Measurements from ENCODE around the gene OSBPL10. TPM values are rescaled to one million over a fixed set of nuclear protein-coding genes. Genes with fewer than 3 reads are reported as not detected.

The OSBPL10 gene
- polyA plus RNA-seq, 1 donor from 2014 or later, result 2.0 TPM

- no peak overlapping the region for H3K27ac ChIP-seq (ENCODE audit: low read length)
- H3K9ac ChIP-seq (ENCODE audit: low read length), result no peak overlapping the region
- no peaks in the 10 kb centered on the region for H3K27me3 ChIP-seq (ENCODE audit: insufficient read depth, low read depth, low read length)
- no peak overlapping the region for H2AFZ ChIP-seq (ENCODE audit: low read depth, low read length)
- no peak overlapping the region for H3K4me3 ChIP-seq (ENCODE audit: low read length)
- H3K36me3 ChIP-seq (ENCODE audit: insufficient read depth, low read length), result no peaks in the 10 kb centered on the region
- TF ChIP-seq RAD21 (conservative IDR thresholded peaks at IDR 0.05) (no peak), POLR2AphosphoS5 (IDR thresholded peaks at IDR 0.05) (no peak), CTCF (IDR thresholded peaks at IDR 0.05; ENCODE audit: poor library complexity, severe bottlenecking) (no peak), TAF1 (IDR thresholded peaks at IDR 0.05; ENCODE audit: low read depth) (no peak), EP300 (conservative IDR thresholded peaks at IDR 0.05; ENCODE audit: poor library complexity, severe bottlenecking) (no peak), EZH2 (IDR thresholded peaks at IDR 0.05; ENCODE audit: borderline replicate concordance, insufficient read depth, low read length, poor library complexity, severe bottlenecking) (no peak), SMC3 (conservative IDR thresholded peaks at IDR 0.05; ENCODE audit: poor library complexity) (no peak), MXI1 (conservative IDR thresholded peaks at IDR 0.05; ENCODE audit: poor library complexity, severe bottlenecking) (no peak)
- TF ChIP-seq, protein P1, sequence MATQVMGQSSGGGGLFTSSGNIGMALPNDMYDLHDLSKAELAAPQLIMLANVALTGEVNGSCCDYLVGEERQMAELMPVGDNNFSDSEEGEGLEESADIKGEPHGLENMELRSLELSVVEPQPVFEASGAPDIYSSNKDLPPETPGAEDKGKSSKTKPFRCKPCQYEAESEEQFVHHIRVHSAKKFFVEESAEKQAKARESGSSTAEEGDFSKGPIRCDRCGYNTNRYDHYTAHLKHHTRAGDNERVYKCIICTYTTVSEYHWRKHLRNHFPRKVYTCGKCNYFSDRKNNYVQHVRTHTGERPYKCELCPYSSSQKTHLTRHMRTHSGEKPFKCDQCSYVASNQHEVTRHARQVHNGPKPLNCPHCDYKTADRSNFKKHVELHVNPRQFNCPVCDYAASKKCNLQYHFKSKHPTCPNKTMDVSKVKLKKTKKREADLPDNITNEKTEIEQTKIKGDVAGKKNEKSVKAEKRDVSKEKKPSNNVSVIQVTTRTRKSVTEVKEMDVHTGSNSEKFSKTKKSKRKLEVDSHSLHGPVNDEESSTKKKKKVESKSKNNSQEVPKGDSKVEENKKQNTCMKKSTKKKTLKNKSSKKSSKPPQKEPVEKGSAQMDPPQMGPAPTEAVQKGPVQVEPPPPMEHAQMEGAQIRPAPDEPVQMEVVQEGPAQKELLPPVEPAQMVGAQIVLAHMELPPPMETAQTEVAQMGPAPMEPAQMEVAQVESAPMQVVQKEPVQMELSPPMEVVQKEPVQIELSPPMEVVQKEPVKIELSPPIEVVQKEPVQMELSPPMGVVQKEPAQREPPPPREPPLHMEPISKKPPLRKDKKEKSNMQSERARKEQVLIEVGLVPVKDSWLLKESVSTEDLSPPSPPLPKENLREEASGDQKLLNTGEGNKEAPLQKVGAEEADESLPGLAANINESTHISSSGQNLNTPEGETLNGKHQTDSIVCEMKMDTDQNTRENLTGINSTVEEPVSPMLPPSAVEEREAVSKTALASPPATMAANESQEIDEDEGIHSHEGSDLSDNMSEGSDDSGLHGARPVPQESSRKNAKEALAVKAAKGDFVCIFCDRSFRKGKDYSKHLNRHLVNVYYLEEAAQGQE (IDR thresholded peaks at IDR 0.05; ENCODE audit: borderline replicate concordance), result no peak
- no peaks in the 10 kb centered on the region for H3K9me2 ChIP-seq (ENCODE audit: insufficient read depth, low read length)
- H3F3A ChIP-seq (ENCODE audit: insufficient read depth, low read length, poor library complexity, severe bottlenecking), result no peaks in the 10 kb centered on the region
- H3K9me3 ChIP-seq (ENCODE audit: low read length), result no peaks in the 10 kb centered on the region
- no peaks in the 10 kb centered on the region for H3K79me2 ChIP-seq (replicated peaks; ENCODE audit: insufficient read depth, low read length)
- H4K20me1 ChIP-seq (ENCODE audit: insufficient read depth), result no peaks in the 10 kb centered on the region
- no peak overlapping the region for H3K4me2 ChIP-seq (ENCODE audit: low read length)
Measured at GRCh38 chr3:31810991-31811433, 170.1 kb downstream of the OSBPL10 start.

DNA sequence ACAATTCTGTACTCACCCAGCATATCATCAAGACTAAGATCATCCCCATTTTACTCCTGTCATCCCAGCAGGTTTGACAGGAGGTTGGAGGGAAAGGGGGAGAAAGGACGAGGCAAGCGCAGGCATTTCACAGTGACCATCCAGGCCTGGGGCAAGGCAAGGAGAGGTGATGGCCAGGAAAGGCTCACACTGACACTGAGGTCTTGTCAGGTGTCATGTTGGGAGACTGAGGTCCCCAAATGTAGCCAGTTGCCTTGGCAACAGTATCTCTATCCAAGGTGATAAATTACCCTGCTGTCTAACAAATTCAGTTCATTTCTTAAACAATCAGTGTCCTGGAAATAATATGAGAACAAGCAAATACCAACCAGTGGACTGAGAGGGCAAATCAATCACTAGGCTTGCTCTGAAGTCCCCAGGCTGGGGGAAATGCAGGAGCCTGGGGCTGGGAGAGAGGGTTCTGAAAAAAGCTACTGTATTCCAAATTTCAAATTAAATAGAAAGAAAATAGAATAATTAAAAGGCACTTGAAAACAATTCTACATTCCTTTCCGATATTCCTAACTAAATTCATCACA, 172.8 kb downstream of the OSBPL10 start:
- H3K36me3 ChIP-seq (ENCODE audit: insufficient read depth, low read length), result no peaks in the 10 kb centered on the region
- no peaks in the 10 kb centered on the region for H3K79me2 ChIP-seq (replicated peaks; ENCODE audit: insufficient read depth, low read length)
- H3F3A ChIP-seq (ENCODE audit: insufficient read depth, low read length, poor library complexity, severe bottlenecking), result no peaks in the 10 kb centered on the region
- no peak overlapping the region for H2AFZ ChIP-seq (ENCODE audit: low read depth, low read length)
- H3K4me2 ChIP-seq (ENCODE audit: low read length), result peak overlapping the region; percentile 54
- TF ChIP-seq EP300 (conservative IDR thresholded peaks at IDR 0.05; ENCODE audit: poor library complexity, severe bottlenecking) (peak; percentile 68), SMC3 (conservative IDR thresholded peaks at IDR 0.05; ENCODE audit: poor library complexity) (no peak)
- no peaks in the 10 kb centered on the region for H4K20me1 ChIP-seq (ENCODE audit: insufficient read depth)
- H3K9me2 ChIP-seq (ENCODE audit: insufficient read depth, low read length), result no peaks in the 10 kb centered on the region
- no peaks in the 10 kb centered on the region for H3K9me3 ChIP-seq (ENCODE audit: low read length)
- H3K4me3 ChIP-seq (ENCODE audit: low read length), result peak overlapping the region; percentile 42
- H3K27me3 ChIP-seq (ENCODE audit: insufficient read depth, low read depth, low read length), result no peaks in the 10 kb centered on the region
- H3K27ac ChIP-seq (ENCODE audit: low read length), result peak overlapping the region; percentile 57
- no peak overlapping the region for H3K9ac ChIP-seq (ENCODE audit: low read length)

Data from neural cell (in vitro differentiated cells).